SK-N-SH treated with all-trans-retinoic acid at 6 μM for 48 hours (cell line): Measurements from ENCODE around the gene MCM7.

ENCODE experiments used
- ATAC-seq: fragments of 200-7000 bp; cut with Tn5 transposase; 3 replicates; pipeline ENCODE4 v1.9.1; 2020; ENCODE audit warnings: mild to moderate bottlenecking, moderate library complexity
- ARNTL ChIP-seq: fragments of 450-650 bp; formaldehyde crosslinking; IDR thresholded peaks from 2 replicates; pipeline ENCODE4 v1.5.0; 2020; ENCODE audit warnings: low read depth, mild to moderate bottlenecking, moderate library complexity, borderline replicate concordance
- BACH2 ChIP-seq: fragments of 250-450 bp; sonication (Bioruptor Pico); IDR thresholded peaks from 2 replicates; pipeline ENCODE4 v1.9.0; 2021; ENCODE audit warnings: mild to moderate bottlenecking, borderline replicate concordance
- CREB5 ChIP-seq: fragments of 250-450 bp; sonication (Bioruptor Pico); IDR thresholded peaks from 2 replicates; pipeline ENCODE4 v1.5.1; 2020; ENCODE audit warnings: low read depth, mild to moderate bottlenecking, moderate library complexity
- CSDC2 ChIP-seq: fragments of 250-450 bp; sonication (Bioruptor Pico); IDR thresholded peaks from 2 replicates; pipeline ENCODE4 v1.5.0; 2020; ENCODE audit warnings: mild to moderate bottlenecking, moderate library complexity
- CSRNP3 ChIP-seq: fragments of 250-450 bp; sonication (Bioruptor Pico); IDR thresholded peaks from 2 replicates; pipeline ENCODE4 v1.5.1; 2021; ENCODE audit warnings: mild to moderate bottlenecking, moderate library complexity
- ESRRG ChIP-seq: fragments of 250-450 bp; sonication (Bioruptor Pico); IDR thresholded peaks from 2 replicates; pipeline ENCODE4 v1.6.1; 2021; ENCODE audit warnings: mild to moderate bottlenecking
- GLIS3 ChIP-seq: fragments of 250-450 bp; sonication (Bioruptor Pico); IDR thresholded peaks from 2 replicates; pipeline ENCODE4 v1.5.0; 2020; ENCODE audit warnings: mild to moderate bottlenecking, moderate library complexity
- ISL1 ChIP-seq: fragments of 250-450 bp; sonication (Bioruptor Pico); IDR thresholded peaks from 2 replicates; pipeline ENCODE4 v2.1.2; 2022; ENCODE audit warnings: mild to moderate bottlenecking, moderate library complexity
- OSR1 ChIP-seq: fragments of 250-450 bp; sonication (Bioruptor Pico); IDR thresholded peaks from 2 replicates; pipeline ENCODE4 v1.8.0; 2022; ENCODE audit warnings: moderate library complexity, mild to moderate bottlenecking, inconsistent platforms
- PATZ1 ChIP-seq: fragments of 250-450 bp; sonication (Bioruptor Pico); IDR thresholded peaks from 2 replicates; pipeline ENCODE4 v1.8.0; 2020; ENCODE audit warnings: mild to moderate bottlenecking, moderate library complexity, borderline replicate concordance
- POU6F1 ChIP-seq: fragments of 250-450 bp; sonication (Bioruptor Pico); IDR thresholded peaks from 2 replicates; pipeline ENCODE4 v1.8.0; 2021; ENCODE audit warnings: low read depth, mild to moderate bottlenecking, moderate library complexity, borderline replicate concordance
- PPARA ChIP-seq: fragments of 250-450 bp; sonication (Bioruptor Pico); IDR thresholded peaks from 2 replicates; pipeline ENCODE4 v1.5.0; 2020; ENCODE audit warnings: mild to moderate bottlenecking, borderline replicate concordance
- SNAI2 ChIP-seq: fragments of 250-450 bp; sonication (Bioruptor Pico); IDR thresholded peaks from 2 replicates; pipeline ENCODE4 v1.5.0; 2020; ENCODE audit warnings: mild to moderate bottlenecking, moderate library complexity
- TCF4 ChIP-seq: fragments of 250-450 bp; sonication (Bioruptor Pico); IDR thresholded peaks from 2 replicates; pipeline ENCODE4 v1.8.0; 2021; ENCODE audit warnings: mild to moderate bottlenecking, moderate library complexity, borderline replicate concordance
- TOX ChIP-seq: fragments of 250-450 bp; sonication (Bioruptor Pico); IDR thresholded peaks from 2 replicates; pipeline ENCODE4 v1.8.0; 2021; ENCODE audit warnings: mild to moderate bottlenecking, moderate library complexity, borderline replicate concordance
- TSHZ2 ChIP-seq: fragments of 250-450 bp; sonication (Bioruptor Pico); IDR thresholded peaks from 2 replicates; pipeline ENCODE4 v1.5.0; 2020; ENCODE audit warnings: mild to moderate bottlenecking, moderate library complexity
- ZC3H10 ChIP-seq: fragments of 250-450 bp; sonication (Bioruptor Pico); IDR thresholded peaks from 2 replicates; pipeline ENCODE4 v1.5.1; 2021; ENCODE audit warnings: mild to moderate bottlenecking, moderate library complexity
- ZFP3 ChIP-seq: fragments of 250-450 bp; sonication (Bioruptor Pico); IDR thresholded peaks from 2 replicates; pipeline ENCODE4 v1.5.0; 2020; ENCODE audit warnings: mild to moderate bottlenecking, moderate library complexity
- ZFP30 ChIP-seq: fragments of 450-650 bp; formaldehyde crosslinking; IDR thresholded peaks from 2 replicates; pipeline ENCODE4 v1.5.0; 2022; ENCODE audit warnings: mild to moderate bottlenecking, moderate library complexity
- ZNF565 ChIP-seq: fragments of 450-650 bp; formaldehyde crosslinking; conservative IDR thresholded peaks from 2 replicates; pipeline ENCODE4 v1.5.0; 2020; ENCODE audit warnings: low read depth, mild to moderate bottlenecking, moderate library complexity
- ZNF70 ChIP-seq: fragments of 450-650 bp; formaldehyde crosslinking; IDR thresholded peaks from 2 replicates; pipeline ENCODE4 v1.5.0; 2020; ENCODE audit warnings: mild to moderate bottlenecking, moderate library complexity
- ZNF8 ChIP-seq: fragments of 450-650 bp; formaldehyde crosslinking; IDR thresholded peaks from 2 replicates; pipeline ENCODE4 v1.5.0; 2020; ENCODE audit warnings: mild to moderate bottlenecking, moderate library complexity

The MCM7 gene

GRCh38 chr7:100088621-100089457 is 12.4 kb downstream of the MCM7 start, which contains the start of gene COPS6:
Gene COPS6 (plus strand): TSS chr7:100088969. CDS start chr7:100088991, 22 bp downstream.
- peak; percentile 12 for ATAC-seq
- TF ChIP-seq OSR1 (CRISPR knock-in tag) (peak; percentile 45; the same call in 1 of the 2 replicates), CSDC2 (CRISPR knock-in tag) (peak; percentile 98), ZFP3 (peak; percentile 89), POU6F1 (CRISPR knock-in tag) (no peak), ZFP30 (CRISPR knock-in tag) (peak; percentile 49), ZNF565 (CRISPR knock-in tag) (peak; percentile 82; the same call in 1 of the 2 replicates), GLIS3 (CRISPR knock-in tag) (peak; percentile 52; the same call in 1 of the 2 replicates), ISL1 (CRISPR knock-in tag) (0 out of 2 replicates have a peak, but pooled peaks have one; percentile 33), CREB5 (CRISPR knock-in tag) (no peak), SNAI2 (CRISPR knock-in tag) (peak; percentile 91), TOX (CRISPR knock-in tag) (no peak), TSHZ2 (no peak; the same call in none of the 2 replicates), ZC3H10 (CRISPR knock-in tag) (peak; percentile 46; the same call in 1 of the 2 replicates), TCF4 (CRISPR knock-in tag) (no peak), ARNTL (CRISPR knock-in tag) (peak; percentile 74; the same call in 1 of the 2 replicates), BACH2 (CRISPR knock-in tag) (no peak), ESRRG (CRISPR knock-in tag) (no peak), ZNF8 (CRISPR knock-in tag) (peak; percentile 55; the same call in 1 of the 2 replicates), ZNF70 (no peak; the same call in 1 of the 2 replicates), CSRNP3 (CRISPR knock-in tag) (no peak), PATZ1 (CRISPR knock-in tag) (no peak), PPARA (CRISPR knock-in tag) (no peak)

GRCh38 chr7:100088095-100088620 is 13.0 kb downstream of the MCM7 start:
- no peak for ATAC-seq
- TF ChIP-seq BACH2 (CRISPR knock-in tag) = no peak
- no peak for TF ChIP-seq ZFP30 (CRISPR knock-in tag)
- no peak; the same call in 1 of the 2 replicates for TF ChIP-seq TSHZ2
- no peak for TF ChIP-seq TCF4 (CRISPR knock-in tag)
- TF ChIP-seq PATZ1 (CRISPR knock-in tag) = no peak
- peak; percentile 14; the same call in 1 of the 2 replicates for TF ChIP-seq CREB5 (CRISPR knock-in tag)
